ENCODE measurements around the gene EPSTI1.
A peak's percentile ranks its signal among the peaks of the same experiment; 100 is the strongest.

The EPSTI1 gene

GRCh38 chr13:42969565-42970172 lies 22.4 kb downstream of the EPSTI1 start:
- peak; percentile 20 to 64 for DNase-seq

- no peak for DNase-seq
Measured at GRCh38 chr13:42968906-42969305, 23.1 kb downstream of the EPSTI1 start.

- no peak for DNase-seq
Measured at GRCh38 chr13:42967660-42968059, 24.4 kb downstream of the EPSTI1 start.

GRCh38 chr13:42965281-42965680 lies 26.8 kb downstream of the EPSTI1 start:
- DNase-seq, result no peak

GRCh38 chr13:42964761-42965161 lies 27.3 kb downstream of the EPSTI1 start:
- no peak for DNase-seq

GRCh38 chr13:42959615-42960014 lies 32.4 kb downstream of the EPSTI1 start:
- DNase-seq, result no peak

GRCh38 chr13:42957881-42958280 lies 34.2 kb downstream of the EPSTI1 start:
- DNase-seq, result no peak

GRCh38 chr13:42950181-42950580 lies 41.9 kb downstream of the EPSTI1 start:
- no peak for DNase-seq

- no peak for DNase-seq
Measured at GRCh38 chr13:42947925-42948324, 44.1 kb downstream of the EPSTI1 start.

- no peak for DNase-seq
Measured at GRCh38 chr13:42946927-42947326, 45.1 kb downstream of the EPSTI1 start.

GRCh38 chr13:42929886-42930535 lies 62.0 kb downstream of the EPSTI1 start:
- DNase-seq, result no peak

- no peak for DNase-seq
Measured at GRCh38 chr13:42926555-42926954, 65.5 kb downstream of the EPSTI1 start.

GRCh38 chr13:42926043-42926442 lies 66.0 kb downstream of the EPSTI1 start:
- DNase-seq, result no peak

GRCh38 chr13:42925626-42926025 lies 66.4 kb downstream of the EPSTI1 start:
- no peak for DNase-seq

- no peak for DNase-seq
Measured at GRCh38 chr13:42924344-42924743, 67.7 kb downstream of the EPSTI1 start.

- no peak for DNase-seq
Measured at GRCh38 chr13:42907745-42908144, 84.3 kb downstream of the EPSTI1 start.

GRCh38 chr13:42906257-42906656 lies 85.8 kb downstream of the EPSTI1 start:
- DNase-seq, result no peak

GRCh38 chr13:42905579-42905978 lies 86.5 kb downstream of the EPSTI1 start:
- no peak for DNase-seq

GRCh38 chr13:42899266-42899665 lies 92.8 kb downstream of the EPSTI1 start:
- DNase-seq, result no peak

- DNase-seq, result no peak
Measured at GRCh38 chr13:42895776-42896175, 96.3 kb downstream of the EPSTI1 start.

- no peak for DNase-seq
Measured at GRCh38 chr13:42894765-42895243, 97.2 kb downstream of the EPSTI1 start.

GRCh38 chr13:42893214-42893671 lies 98.8 kb downstream of the EPSTI1 start:
- no peak for DNase-seq

- DNase-seq, result no peak
Measured at GRCh38 chr13:42892760-42893159, 99.3 kb downstream of the EPSTI1 start.

- no peak for DNase-seq
Measured at GRCh38 chr13:42891591-42891990, 100.5 kb downstream of the EPSTI1 start.

- no peak for DNase-seq
Measured at GRCh38 chr13:42885325-42885724, 106.7 kb downstream of the EPSTI1 start.
